COLO668 (cell line): Measurements from ENCODE around the gene GATB.
A peak's percentile ranks its signal among the peaks of the same experiment; 100 is the strongest.

Experiments used
- DNase-seq: peaks from one replicate; lab custom pipeline; 2025; ENCODE audit not compliant: unreplicated experiment; lab: John Stamatoyannopoulos, UW

Gene GATB

GRCh38 chr4:151760712-151761661 is at the start of gene GATB:
Gene GATB (minus strand): TSS chr4:151761007. CDS start chr4:151760982, 25 bp downstream.
- DNase-seq: peak; percentile 95

- DNase-seq: no peak
Measured at GRCh38 chr4:151810476-151810875, 49.7 kb upstream of the GATB start.

GRCh38 chr4:151809716-151810115 is 48.9 kb upstream of the GATB start:
- no peak for DNase-seq

- DNase-seq: peak; percentile 41
Measured at GRCh38 chr4:151808542-151808941, 47.7 kb upstream of the GATB start.

- DNase-seq: peak; percentile 53
Measured at GRCh38 chr4:151808120-151808529, 47.3 kb upstream of the GATB start.

GRCh38 chr4:151807220-151807619 is 46.4 kb upstream of the GATB start:
- peak; percentile 40 for DNase-seq

- DNase-seq: no peak
Measured at GRCh38 chr4:151806511-151806927, 45.7 kb upstream of the GATB start.

- no peak for DNase-seq
Measured at GRCh38 chr4:151804821-151805220, 44.0 kb upstream of the GATB start.

GRCh38 chr4:151804086-151804630 is 43.4 kb upstream of the GATB start:
- no peak for DNase-seq

GRCh38 chr4:151803246-151803645 is 42.4 kb upstream of the GATB start:
- DNase-seq: no peak

GRCh38 chr4:151801547-151802516 is 41.0 kb upstream of the GATB start:
- DNase-seq: peak; percentile 47

- DNase-seq: no peak
Measured at GRCh38 chr4:151799417-151800012, 38.7 kb upstream of the GATB start.

GRCh38 chr4:151798678-151799416 is 38.0 kb upstream of the GATB start:
- DNase-seq: peak; percentile 6

- DNase-seq: no peak
Measured at GRCh38 chr4:151797853-151798252, 37.0 kb upstream of the GATB start.

- DNase-seq: no peak
Measured at GRCh38 chr4:151797131-151797530, 36.3 kb upstream of the GATB start.

GRCh38 chr4:151796106-151796505 is 35.3 kb upstream of the GATB start:
- DNase-seq: no peak

GRCh38 chr4:151792995-151793394 is 32.2 kb upstream of the GATB start:
- no peak for DNase-seq

GRCh38 chr4:151792530-151792929 is 31.7 kb upstream of the GATB start:
- DNase-seq: no peak

GRCh38 chr4:151788021-151788420 is 27.2 kb upstream of the GATB start:
- no peak for DNase-seq

- no peak for DNase-seq
Measured at GRCh38 chr4:151786158-151786495, 25.3 kb upstream of the GATB start.
